ENCODE results near the gene TMEM150A.

The TMEM150A gene

DNA sequence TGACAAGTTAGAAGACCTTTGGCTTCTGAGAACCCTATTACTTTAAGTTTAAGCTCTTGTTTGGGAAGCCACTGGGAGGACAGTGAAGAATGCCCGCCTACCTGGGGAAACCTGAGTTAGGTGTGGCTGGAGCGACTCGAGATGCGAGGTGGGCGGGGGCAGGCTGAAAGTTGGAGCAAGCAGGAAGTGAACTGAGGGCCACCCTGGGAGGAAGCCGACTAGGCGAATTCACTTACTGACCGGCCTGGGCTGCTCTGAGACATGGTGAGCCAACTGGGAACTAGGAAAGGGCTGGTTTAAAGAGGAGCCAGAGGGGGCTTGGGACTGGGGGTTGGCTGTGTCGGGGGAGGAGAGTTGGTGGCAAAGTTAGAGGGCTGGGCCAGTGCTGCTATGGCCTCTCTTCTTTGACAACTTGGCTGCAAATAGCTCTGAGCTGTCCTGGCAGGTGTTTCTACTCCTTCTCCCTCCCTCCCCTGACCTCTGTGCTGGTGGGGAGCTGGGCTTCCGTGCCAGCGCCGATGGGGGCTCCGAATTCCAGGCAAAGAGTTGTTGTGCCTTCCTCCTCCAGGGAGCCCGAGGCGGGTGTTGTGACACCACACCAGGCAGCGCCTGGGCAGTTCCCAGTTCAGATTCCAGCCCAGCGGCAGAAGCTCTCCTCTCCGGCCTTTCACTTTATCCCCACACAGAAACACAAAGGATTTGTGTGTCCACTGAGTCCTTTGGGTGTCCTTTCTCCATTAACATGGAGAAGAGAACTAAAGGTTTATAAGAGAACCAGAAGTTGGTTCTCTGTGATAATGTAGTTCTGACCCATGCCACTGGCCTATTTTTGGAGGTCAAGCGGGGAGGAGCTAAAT lies 24.9 kb downstream of the TMEM150A start, which contains the start of gene VAMP8:
Gene VAMP8 (plus strand): TSS at position 201 of the 857 bp plus-strand sequence. CDS start 61 bp downstream, at position 262.
- TF ChIP-seq, protein P1, sequence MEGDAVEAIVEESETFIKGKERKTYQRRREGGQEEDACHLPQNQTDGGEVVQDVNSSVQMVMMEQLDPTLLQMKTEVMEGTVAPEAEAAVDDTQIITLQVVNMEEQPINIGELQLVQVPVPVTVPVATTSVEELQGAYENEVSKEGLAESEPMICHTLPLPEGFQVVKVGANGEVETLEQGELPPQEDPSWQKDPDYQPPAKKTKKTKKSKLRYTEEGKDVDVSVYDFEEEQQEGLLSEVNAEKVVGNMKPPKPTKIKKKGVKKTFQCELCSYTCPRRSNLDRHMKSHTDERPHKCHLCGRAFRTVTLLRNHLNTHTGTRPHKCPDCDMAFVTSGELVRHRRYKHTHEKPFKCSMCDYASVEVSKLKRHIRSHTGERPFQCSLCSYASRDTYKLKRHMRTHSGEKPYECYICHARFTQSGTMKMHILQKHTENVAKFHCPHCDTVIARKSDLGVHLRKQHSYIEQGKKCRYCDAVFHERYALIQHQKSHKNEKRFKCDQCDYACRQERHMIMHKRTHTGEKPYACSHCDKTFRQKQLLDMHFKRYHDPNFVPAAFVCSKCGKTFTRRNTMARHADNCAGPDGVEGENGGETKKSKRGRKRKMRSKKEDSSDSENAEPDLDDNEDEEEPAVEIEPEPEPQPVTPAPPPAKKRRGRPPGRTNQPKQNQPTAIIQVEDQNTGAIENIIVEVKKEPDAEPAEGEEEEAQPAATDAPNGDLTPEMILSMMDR (IDR thresholded peaks at IDR 0.05): no peak
- no peak for TF ChIP-seq ZFX (IDR thresholded peaks at IDR 0.05; ENCODE audit: borderline replicate concordance)
- H3K27ac ChIP-seq: peak within 1 kb of the TSS; percentile 69

DNA sequence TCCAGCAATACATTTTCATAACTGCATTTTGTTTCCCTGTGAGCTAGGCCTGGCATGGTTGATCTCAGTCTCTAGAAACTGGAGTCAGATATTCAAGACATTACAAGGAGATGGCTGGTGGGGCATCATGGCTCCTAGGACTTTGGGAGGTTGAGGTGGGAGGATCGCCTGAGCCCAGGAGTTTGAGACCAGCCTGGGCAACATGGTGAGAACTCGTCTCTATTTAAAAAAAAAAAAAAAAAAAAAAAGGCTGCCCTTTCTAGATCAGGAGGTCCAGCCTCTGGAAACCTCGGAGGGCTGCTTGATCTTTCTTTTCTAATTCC lies 25.5 kb downstream of the TMEM150A start:
- no peak for TF ChIP-seq ZFX (IDR thresholded peaks at IDR 0.05; ENCODE audit: borderline replicate concordance)
- TF ChIP-seq, protein P1 (IDR thresholded peaks at IDR 0.05): no peak
- H3K27ac ChIP-seq: peak overlapping the region; percentile 69

DNA sequence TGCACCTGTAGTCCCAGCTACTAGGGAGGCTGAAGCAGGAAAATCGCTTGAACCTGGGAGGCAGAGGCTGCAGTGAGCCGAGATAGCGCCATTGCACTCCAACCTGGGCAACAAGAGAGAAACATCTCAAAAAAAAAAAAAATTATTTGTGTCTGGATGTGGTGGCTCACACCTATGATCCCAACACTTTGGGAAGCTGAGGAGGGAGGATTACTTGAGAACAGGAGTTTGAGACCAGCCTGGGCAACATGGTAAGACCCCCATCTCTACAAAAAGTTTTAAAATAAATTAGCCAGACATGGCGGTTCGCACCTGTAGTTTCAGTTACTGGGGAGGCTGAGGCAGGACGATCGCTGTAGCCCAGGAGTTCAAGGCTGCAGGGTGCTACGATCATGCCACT lies 26.8 kb downstream of the TMEM150A start:
- peak overlapping the region; percentile 69 for H3K27ac ChIP-seq
- TF ChIP-seq ZFX (IDR thresholded peaks at IDR 0.05; ENCODE audit: borderline replicate concordance): no peak
- TF ChIP-seq, protein P1 (IDR thresholded peaks at IDR 0.05): no peak

DNA sequence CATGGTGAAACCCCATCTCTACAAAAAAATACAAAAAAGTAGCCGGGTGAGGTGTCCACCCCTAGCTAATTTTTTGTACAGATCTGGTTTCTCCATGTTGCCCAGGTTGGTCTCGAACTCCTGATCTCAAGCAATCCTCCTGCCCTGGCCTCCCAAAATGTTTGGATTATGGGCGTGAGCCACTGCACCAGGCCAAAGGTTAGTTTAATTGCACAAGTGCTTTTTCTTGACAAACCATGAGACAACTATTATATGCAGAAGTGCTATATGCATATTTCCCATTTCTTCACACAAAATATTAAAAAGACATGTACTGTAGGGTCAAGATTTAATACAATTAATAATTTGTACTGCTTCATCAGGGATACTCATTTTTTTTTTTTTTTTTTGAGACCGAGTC lies 36.2 kb downstream of the TMEM150A start:
- TF ChIP-seq, protein P1 (IDR thresholded peaks at IDR 0.05): no peak
- TF ChIP-seq ZFX (IDR thresholded peaks at IDR 0.05; ENCODE audit: borderline replicate concordance): no peak
- H3K27ac ChIP-seq: no peak overlapping the region

DNA sequence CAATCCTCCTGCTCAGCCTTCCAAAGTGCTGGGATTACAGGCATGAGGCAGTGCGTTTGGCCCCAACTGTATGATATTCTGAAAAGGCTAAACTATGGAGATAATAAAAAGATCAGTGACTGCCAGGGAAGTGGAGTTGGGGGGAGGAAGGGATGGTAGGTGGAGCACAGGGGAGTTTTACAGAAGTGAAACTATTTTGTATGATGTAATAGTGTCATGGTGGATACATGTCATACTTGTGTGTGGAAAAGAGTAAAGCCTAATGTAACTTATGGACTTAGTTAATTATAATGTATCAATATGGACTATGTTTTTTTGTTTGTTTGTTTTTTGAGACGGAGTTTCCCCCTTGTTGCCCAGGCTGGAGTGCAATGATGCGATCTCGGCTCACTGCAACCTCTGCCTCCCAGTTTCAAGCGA lies 38.3 kb downstream of the TMEM150A start:
- TF ChIP-seq ZFX (IDR thresholded peaks at IDR 0.05; ENCODE audit: borderline replicate concordance): no peak
- TF ChIP-seq, protein P1 (IDR thresholded peaks at IDR 0.05): no peak
- H3K27ac ChIP-seq: no peak overlapping the region

DNA sequence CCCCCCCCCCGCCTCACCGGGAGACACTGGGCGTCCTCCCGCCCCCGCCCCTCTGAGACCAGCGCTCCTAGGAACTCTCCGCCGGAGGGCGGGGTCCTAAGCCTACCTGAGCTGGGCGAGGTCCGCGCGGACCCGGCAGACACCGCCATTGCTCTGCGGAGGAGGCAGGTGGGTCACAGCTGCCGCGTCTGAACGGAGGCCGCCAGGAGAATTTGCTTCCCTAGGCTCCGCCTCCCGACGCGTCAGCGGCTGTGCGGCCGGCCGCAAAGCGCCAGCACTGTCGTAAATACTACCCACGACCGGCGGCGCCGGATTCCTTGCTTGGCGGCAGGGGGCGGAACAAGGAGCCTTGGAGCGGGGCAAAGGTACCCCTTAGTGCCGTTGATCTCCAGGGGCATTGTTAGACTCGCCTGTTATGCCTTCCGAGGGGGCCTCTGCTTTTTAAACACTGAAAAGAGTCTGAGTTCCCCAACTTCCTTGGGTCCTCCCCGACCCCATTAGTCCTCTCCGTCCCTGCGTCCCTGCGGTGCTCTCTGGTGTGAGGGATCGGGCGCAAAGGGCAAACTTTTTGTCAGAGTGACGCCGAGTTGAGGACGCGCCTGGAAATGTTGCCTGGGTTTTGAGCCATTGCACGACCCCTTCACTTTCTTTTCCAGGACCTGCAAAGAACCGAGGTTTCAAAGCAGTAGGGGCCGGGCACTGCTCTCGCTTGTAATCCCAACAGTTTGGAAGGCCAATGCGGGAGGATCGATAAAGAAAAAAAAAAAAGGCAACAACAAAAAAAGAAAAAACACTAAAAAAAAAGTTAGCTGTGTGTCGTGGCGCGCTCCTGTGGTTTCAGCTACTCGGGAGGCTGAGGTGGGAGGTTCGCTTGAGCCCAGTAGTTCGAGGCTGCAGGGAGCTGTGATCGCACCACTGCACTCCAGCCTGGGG lies 41.0 kb downstream of the TMEM150A start, which contains the start of gene GGCX:
Gene GGCX (minus strand): TSS at position 214 of the 933 bp plus-strand sequence. CDS start 65 bp downstream, at position 149.
- TF ChIP-seq ZFX (IDR thresholded peaks at IDR 0.05; ENCODE audit: borderline replicate concordance): no peak
- TF ChIP-seq, protein P1 (IDR thresholded peaks at IDR 0.05): no peak
- peak within 1 kb of the TSS; percentile 75 for H3K27ac ChIP-seq
